HG03442 (cell line): Measurements from ENCODE around the gene GLYATL3.
A peak's percentile ranks its signal among the peaks of the same experiment; 100 is the strongest.

Source experiments
- ATAC-seq: cut with Tn5 transposase; IDR thresholded peaks from one replicate; pipeline ENCODE4 v1.9.1; 2021; ENCODE audit warnings: mild to moderate bottlenecking, moderate library complexity; ENCODE audit not compliant: unreplicated experiment

Gene GLYATL3

DNA sequence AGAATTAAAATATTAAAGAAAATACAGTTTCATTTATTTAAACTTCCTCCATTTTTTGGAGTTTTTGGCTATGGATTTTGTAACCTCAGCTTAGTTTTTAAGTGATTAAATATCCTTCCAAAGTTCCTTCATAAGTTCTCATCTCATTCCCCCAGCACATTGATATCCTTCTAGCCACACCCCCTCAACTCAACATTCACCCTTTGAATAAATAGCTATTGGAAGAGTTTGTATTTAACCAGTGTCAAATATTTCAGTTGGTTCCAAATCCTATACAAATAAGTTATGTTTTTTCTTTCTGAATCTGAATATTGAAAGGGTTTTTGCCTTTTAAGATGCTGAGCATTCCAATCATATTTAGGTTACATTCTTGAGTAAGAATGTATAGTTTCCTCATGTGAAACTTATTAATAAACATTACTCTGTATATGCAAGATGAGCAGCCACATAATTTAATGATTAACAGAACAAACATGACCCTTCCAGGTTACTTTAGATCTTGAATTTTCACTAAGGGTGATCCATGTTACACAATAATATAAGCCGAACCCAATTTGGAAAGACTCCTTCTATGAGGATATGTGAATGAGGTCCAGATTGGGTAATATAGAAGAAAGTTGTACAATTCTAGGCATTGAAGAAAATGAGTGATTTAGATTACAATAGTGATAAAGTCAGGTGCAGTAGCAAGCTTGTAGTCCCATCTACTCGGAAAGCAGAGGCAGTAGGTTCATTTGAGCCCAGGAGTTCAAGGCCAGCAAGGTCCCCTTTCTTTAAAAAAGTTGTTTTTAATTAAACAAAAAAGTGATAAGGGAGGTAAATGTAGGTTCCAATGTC is 13.6 kb downstream of the GLYATL3 start:
- no peak for ATAC-seq

DNA sequence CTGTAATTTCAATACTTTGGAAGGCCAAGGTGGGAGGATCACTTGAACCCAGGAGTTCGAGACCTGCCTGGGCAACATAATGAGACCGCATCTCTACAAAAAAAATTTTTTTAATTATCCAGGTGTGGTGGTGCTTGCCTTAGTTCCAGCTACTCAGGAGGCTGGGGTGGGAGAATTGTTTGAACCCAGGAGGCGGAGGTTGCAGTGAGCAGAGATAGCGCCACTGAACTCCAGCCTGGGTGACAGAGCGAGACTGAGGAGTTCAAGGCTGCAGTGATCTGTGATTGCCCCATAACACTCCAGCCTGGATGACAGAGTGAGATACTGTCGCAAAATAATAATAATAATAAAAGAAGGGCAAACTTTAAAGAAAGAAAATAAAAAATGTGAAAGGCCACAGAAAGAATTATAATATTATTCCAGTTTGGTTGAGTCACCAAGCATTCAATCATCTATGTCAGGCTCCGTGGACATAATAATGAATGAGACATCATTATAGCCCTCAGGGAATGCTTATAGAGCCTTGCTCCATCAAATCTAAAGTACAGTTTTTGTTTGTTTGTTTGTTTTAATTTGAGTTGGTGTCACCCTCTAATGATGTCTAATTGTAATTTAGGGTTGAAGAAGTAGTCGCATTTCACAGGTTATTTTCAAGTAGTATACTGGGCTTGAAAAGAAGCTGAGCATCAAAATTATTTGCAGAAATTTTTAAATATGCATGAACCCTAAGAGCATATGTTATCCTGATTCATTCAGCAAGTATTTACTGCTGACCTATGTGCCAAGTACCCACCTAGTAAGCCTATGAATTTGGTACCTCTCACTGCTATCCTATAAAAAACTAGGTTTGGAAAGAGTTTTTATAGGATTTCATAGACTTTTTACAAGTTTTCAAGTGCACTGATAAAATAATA is 15.1 kb downstream of the GLYATL3 start:
- ATAC-seq: no peak

DNA sequence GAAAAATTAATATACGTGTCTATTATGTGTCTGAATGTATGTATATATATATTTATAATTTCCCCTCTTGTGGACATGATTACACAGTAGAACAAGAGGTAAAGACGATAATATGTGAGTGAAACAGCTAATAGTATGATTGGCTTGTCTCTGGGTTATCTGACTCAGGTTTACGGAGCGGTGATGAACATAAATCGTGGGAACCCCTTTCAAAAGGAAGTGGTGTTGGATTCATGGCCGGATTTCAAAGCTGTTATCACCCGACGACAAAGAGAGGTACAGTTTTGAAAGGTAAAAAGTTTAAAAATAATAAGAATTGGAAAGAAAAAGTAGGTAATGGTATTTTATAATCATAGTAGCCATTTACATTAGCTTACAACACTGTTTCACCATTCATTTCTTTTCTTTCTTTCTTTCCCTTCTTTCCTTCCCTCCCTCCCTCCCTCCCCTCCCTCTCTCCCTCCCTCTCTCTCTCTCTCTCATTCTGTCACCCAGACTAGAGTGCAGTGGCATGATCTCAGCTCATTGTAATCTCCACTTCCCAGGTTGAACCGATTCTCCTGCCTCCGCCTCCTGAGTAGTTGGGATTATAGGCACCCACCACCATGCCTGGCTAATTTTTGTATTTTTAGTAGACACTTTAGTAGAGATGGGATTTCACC is 15.9 kb downstream of the GLYATL3 start:
- ATAC-seq: no peak

DNA sequence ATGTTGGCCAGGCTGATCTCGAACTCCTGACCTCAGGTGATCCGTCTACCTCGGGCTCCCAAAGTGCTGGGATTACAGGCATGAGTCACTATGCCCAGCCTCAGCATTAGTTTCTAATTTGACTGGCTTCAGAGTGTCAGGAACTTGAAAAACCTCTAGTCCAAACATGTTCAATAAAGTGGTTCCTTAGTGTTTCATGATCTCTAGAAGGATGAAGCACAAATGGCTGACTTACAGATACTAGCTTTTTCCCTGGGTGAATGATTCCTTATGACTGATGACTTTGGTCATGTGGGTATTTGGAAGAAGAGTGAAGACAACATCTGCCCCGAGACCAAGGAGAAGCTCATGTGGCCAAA is 16.4 kb downstream of the GLYATL3 start:
- no peak for ATAC-seq

DNA sequence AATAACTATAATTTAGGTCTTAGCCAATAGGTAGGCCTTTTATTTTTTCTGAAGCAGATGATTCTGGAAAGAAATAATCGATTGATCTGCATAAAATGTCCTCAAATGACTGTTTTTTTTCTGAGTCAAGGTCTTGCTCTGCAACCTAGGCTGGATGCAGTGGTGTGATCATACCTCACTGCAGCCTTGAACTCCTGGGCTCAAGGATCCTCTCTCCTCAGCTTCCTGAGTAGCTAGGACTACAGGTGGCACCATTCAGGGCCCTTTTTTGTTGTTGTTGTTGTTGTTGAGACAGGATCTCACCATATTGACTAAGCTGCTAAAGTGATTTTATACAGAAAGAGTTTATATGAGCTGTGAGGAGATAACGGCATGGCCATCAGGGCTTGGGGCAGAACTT is 18.2 kb downstream of the GLYATL3 start:
- no peak for ATAC-seq

DNA sequence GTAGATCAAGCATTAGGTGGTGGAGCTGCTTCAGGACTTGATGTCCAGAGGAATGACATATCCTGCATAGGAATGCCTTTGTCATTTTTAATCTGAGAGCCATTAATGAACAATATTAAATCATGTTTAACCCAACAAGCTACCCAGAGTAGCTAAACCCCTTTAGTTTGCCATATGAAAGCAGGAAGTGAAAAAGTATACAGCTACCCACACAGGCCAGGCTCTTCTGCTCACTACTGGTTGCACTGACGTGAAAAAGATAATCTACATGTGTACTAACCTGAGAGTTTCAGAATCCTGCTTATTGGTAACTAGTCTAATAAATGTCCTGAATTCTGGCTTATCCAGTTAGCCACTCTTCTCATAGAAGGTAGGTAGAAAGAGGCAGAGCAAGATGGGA is 19.9 kb downstream of the GLYATL3 start:
- ATAC-seq: peak; percentile 90

DNA sequence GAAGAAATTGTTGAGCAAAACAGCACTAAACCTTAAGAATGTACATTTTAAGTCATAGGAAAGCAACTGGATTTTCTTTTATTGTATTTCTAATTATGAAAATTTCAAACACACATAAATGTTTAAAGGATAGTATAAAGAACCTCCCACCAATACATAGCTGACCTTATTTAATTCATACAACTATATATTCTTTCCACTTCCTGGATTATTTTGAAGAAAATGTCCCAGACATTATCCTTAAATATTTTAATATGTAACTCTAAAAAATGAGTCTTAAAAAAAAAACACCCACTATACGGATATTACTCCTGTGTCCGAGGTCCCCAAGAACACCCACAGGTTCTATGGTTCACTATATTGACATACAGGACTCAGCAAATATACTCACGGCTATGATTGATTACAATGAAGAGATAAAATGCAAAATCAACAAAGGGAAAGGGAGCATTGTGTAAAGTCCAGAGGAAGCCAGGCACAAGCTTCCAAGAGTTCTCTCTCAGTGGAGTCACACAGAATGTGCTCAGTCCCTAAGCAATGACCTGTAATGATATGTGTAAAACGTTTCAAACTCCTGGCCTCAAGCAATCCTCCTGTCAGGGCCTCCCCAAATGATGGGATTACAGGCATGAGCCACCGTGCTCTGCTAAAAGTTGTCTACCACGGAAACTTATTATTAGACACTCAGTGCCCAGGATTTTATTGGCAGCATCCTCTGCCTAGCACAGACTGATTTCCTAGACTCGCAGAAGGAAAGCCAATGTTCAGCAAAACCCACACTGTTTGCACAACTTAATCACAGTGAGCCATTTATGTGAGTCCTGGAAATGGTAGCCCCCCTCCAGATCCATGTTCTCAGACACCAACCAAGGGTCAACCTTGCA is 23.2 kb downstream of the GLYATL3 start:
- ATAC-seq: no peak

DNA sequence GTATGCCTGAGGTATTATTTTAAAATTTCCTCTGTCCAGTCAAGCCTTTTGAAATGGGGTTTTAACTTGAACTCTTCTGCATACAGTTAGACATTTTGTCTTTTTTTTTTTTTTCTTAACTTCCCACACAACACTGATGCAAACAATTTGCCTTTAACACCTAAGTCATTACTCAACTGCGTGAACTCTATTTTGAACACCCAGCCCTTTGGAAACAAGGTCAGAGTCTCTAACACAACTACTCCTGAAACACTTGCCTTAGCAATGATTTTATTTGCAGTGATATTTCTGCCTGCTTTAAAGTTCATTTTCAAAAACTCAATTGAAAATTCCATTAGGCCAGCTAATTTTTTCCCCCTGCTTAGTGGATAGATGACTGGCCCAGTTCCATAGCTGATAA is 24.2 kb downstream of the GLYATL3 start:
- ATAC-seq: no peak

DNA sequence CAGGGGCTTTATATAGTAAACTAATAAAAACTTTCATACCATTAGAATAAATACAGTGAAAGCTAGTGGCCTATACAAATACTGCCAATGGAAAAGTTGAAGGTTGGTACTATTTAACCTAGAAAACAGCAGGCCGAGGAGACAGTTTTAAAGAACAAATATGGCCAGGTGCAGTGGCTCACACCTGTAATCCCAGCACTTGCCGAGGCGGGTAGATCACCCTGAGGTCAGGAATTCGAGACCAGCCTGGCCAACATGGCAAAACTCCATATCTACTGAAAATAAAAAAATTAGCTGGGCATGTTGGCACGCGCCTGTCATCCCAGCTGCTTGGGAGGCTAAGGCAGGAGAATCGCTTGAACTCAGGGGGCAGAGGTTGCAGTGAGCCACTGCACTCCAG is 24.8 kb downstream of the GLYATL3 start:
- ATAC-seq: no peak

DNA sequence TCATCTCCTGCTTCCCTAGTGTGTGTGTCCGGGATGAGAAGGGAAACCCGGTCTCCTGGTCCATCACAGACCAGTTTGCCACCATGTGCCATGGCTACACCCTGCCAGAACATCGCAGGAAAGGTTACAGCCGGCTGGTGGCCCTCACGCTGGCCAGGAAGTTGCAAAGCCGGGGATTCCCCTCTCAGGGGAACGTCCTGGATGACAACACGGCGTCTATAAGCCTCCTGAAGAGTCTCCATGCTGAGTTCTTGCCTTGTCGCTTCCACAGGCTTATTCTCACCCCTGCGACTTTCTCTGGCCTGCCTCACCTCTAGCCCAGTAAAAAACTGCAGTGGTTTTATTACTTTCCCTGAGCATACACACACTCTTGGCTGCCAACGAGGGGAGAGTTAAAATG is 26.9 kb downstream of the GLYATL3 start:
- no peak for ATAC-seq

DNA sequence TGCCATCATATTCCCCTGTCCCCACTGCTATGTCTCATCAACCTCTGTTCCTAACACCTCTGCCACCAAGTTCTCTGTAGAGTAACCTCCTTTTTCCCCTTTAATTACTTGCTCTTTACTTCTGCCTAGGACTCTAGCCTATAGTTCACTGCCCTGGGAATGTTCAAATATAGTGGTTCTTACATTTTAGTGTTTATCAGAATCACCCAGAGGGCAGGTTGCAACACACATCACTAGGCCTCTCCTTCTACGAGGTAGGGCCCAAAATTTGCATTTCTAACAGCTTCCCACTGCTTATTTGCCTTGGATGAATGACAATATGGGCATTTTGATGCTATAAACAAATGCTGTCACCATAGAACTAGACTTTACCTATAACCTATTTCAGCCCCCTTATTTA is 27.6 kb downstream of the GLYATL3 start:
- ATAC-seq: no peak

DNA sequence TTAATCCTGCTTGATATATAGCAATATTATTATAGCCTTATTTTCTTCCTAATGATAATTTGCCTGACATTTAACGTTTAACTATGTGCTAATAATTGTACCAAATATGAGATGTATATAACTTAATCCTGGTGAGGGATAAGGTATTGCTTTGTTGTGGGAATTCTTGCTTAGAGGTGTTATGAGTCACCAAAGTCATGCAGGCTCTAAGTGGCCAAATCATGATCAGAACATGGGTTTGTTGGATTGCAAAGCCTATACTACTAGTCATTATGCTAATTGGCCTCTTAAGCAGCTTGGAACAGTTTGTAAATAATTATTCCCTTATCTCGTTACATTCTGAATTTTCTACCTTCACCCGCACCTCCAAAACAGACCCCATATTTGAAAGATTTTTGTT is 28.8 kb downstream of the GLYATL3 start:
- no peak for ATAC-seq

DNA sequence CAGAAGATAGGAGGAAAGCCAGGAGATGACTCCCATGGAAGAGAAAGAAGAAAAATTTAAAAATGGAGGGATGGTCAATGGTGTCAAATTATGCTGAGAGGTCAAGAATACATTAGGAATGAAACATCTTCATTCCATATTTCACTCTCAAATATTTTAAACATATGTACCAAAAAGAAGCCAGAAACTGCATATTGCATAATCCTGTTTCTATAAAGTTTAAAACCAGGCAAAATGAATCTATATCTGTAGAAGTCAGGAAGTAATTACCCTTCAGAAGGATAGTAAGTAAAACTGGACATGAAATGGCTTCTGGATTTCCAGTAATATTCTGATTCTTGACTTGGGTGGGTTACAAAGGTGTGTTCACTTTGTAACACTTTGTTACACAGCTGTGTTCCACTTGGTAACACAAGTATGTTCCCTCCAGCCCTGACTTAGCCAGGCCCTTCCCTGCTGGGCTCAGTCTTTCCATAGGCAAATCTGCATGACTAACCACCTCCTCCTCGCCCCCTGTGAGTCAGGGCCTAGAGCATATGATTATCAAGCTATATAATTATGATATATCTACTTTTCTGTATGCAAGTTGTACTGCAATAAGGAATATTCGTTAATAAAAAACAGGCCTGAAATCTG is 30.5 kb downstream of the GLYATL3 start:
- no peak for ATAC-seq

DNA sequence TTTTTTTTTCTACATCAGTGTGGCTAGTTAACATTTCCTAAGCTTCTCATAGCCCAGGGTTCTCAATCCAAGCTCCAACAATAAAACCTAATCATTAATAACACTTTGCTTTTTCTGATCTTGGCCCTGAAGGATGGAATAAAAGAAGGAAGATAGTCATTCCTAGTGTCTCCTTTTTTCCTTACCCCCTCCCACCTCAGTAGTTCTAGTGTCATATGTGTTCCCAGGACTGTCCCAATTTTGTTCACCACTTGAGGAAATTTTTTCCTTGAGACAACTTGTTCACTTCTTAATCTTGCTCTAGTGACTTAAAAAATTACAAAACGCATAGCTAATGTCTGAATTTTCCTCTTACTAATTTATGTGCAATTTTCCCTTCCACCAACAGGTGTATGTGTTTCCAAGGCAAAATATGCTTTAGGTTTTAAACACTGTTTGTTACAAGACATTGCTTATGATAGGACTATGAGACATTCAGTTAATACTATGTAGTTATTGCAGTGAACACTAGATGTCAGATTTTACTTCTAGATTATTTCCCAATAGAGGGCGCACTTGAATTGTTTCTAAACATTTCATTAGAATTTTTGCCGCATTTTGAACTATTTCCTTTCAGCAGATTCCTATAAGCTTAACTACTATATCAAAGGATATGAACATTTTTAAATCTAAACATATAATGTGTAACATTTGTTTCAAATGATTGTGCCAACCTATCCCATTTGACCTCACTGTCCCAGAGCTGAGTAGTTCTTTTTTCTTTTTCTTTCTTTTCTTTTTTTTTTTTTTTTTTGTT is 32.2 kb downstream of the GLYATL3 start:
- peak; percentile 94 for ATAC-seq

DNA sequence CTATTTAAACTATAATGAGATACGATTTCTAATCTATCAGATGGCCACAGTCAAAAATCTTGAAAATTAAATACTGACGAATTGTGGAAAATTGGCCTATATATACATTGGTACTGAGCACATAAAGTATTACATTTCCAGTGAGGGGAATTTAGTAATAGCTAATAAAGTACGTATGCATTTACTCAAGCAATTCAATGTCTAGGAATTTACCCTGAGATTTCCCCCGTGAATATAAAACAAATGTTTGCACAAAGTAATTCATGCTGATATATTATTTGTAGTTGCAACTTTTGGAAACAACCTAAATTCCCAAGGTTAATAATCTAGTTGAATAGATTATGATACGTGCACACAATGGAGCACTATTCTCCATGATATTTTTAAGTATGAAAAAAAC is 36.1 kb downstream of the GLYATL3 start:
- no peak for ATAC-seq

DNA sequence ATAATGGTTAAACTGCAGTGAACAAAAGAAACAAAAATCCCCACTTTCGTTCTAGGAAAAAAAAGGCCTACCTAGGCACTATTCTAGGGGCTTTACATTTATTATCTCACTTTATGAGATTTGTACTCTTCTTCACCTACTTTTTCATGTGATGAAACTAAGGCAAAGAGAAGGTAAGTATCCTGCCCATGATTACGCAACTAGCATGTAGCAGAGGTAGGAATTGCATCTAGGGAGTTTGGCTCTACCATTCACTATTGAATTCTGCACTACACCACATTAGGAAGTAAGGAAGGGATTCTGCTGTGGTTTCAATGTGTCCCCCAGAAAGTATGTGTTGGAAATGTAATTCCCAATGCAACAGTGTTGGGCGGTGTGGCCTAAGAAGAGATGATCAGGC is 39.4 kb downstream of the GLYATL3 start:
- ATAC-seq: no peak

DNA sequence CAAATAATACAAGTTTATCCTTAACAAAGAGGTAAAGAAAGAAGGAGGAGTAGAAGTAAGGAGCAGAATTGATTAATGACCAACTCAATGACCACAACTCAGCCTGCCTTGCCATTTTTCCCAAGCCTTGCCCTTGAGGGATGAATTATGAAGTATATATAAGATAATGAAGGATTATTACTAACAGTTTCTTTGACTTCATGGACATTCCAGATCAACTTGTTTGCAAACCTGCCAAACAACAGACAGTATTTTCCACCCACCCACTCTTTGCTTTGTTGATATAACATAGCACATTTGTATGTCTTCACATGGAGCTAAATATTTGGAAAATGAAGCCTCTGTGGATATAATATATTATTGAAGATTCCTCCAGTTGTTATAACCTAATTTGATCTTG is 40.9 kb downstream of the GLYATL3 start:
- ATAC-seq: no peak

DNA sequence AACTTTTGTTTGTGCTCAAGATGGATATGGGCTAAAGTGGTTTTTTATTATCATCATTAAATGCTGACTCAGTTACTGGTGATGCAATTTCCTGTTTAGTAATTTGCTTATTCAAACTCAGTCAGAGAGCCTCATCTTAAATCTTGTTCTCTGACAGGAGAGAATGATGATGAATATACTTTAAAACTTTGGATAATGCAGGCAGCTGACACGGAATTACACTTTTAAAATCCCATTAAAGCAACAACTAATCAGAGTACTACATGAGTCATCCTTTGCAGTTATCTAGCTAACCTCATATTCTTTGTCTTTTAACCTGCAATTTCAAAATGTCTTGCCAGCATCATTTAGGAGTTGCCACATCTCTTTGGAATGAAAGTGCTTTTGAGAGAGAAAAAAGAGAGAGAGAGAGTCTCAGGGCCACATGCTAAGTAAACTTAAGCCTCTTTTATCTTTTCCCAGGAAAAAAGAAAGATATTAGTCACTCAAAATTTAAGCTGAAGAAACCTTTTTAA is 41.5 kb downstream of the GLYATL3 start:
- no peak for ATAC-seq

DNA sequence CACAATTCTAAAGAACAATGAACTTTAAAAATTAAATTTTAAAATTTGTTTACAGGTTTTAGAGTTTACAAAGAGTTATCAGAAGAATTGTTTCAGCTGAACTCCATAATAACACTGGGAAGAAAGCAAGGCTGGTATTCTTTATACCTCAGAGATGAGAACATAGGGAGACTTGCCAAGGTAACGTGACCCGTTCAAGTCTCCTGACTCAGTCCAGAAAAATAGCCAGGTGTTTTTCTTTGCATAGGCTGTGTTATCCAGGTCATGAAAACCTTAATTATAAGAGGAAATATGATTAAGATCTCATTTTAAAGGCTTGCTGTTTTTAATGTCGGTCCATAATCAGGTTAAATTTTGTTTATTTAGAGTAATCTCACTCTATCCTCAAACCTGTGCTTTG is 42.2 kb downstream of the GLYATL3 start:
- no peak for ATAC-seq
